T-helper 2 cell treated with Interferon-gamma antibody and Interleukin-4, amounts not matched to agents 5 μg/mL and 100 μg/mL, for 36 hours (primary cell): ENCODE results near the gene NIM1K.
"Not testable (repeated sequence)": the region's sequence is repeated elsewhere in the genome, so short reads cannot be mapped to it uniquely, and the experiment has no call there.

Experiments
- DNase-seq: peaks from one replicate; pipeline ENCODE4 v3.0.0; 2021; ENCODE audit warnings: low spot score
- H3K27ac Mint-ChIP-seq: one replicate; pipeline ENCODE4 v1.8.0; 2021; ENCODE audit warnings: mild to moderate bottlenecking, mixed read lengths
- H3K27me3 Mint-ChIP-seq: one replicate; pipeline ENCODE4 v1.8.0; 2021; ENCODE audit warnings: low read depth, mixed read lengths
- H3K36me3 Mint-ChIP-seq: one replicate; pipeline ENCODE4 v1.8.0; 2021; ENCODE audit warnings: low read depth, mixed read lengths
- H3K4me1 Mint-ChIP-seq: one replicate; pipeline ENCODE4 v1.8.0; 2021; ENCODE audit warnings: low read depth, mixed read lengths
- H3K4me3 Mint-ChIP-seq: one replicate; pipeline ENCODE4 v1.8.0; 2022; ENCODE audit warnings: mild to moderate bottlenecking, moderate library complexity, mixed read lengths
- H3K9me3 Mint-ChIP-seq: one replicate; pipeline ENCODE4 v1.8.0; 2021; ENCODE audit warnings: mixed read lengths

The NIM1K gene

DNA sequence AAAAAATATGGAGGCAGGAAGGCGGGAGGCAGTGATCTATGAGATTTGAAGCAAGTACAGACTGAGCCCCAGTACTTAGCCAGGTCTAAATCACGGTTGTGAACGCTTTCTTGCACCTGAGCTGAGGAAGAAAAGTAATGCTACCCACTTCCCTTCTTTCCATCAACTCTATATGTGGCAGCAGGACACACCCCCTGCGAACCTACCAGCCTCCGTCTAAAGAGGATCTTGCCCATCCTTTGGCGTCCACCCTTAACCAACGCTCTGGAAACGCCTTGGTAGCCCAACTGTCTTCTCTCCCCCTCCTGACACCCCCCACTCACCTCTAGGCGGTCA is 120.6 kb downstream of the NIM1K start:
- Mint-ChIP-seq H3K4me3 (peak overlapping the region; percentile 96), H3K4me1 (peaks cover 65% of the 10 kb centered on the region), H3K27me3 (no peaks in the 10 kb centered on the region), H3K36me3 (peaks cover 31% of the 10 kb centered on the region), H3K27ac (peak overlapping the region; percentile 99), H3K9me3 (peaks cover 19% of the 10 kb centered on the region)
- DNase-seq: no peak

DNA sequence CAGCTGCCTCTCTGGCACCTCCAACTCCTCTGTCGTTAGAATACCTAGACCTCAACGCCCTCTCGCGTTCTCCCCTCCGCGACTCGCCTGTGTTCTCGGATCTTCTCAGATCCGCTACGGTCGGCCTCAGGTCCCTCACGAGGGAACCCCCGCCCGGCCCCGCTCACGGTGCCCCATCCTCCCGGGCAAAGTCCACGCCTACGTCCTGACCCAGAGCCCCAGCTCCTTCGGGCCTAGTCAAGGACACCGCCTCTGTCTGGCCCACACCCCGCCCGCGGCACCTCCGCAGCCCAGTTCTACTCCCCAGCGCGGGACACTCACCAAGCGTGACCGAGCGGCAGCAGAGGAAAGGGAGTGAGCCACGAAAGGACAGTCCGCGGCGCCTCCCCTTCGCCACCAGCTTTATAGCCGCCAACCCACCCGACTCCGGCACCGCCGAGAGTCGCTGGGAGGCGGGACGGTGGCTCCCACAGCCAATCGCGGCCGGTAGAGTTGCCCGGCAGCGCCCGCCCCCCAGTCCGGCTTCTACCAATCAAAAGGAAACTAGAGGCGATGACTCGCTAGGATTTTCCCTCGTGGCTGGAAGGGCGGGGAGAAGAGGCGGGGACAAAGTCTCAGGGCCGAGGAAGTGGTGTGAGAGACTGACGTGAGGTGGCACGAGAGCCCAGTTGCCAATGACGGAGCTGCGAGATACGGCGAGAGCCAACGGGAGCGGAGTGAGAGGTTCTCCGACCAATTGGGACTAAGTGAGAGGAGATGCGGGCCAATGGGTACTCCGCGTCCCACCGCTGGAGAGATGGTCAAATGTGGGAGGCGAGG is 121.2 kb downstream of the NIM1K start, which contains the start of gene HMGCS1:
Gene HMGCS1 (minus strand): TSS at position 378 of the 819 bp plus-strand sequence. CDS start 14,447 bp downstream, outside the sequence.
- Mint-ChIP-seq H3K4me3 (peak within 1 kb of the TSS; percentile 96), H3K27me3 (no peaks in the 10 kb centered on the region), H3K36me3 (peaks cover 29% of the 10 kb centered on the region), H3K27ac (peak within 1 kb of the TSS; percentile 99), H3K4me1 (peaks cover 59% of the 10 kb centered on the region), H3K9me3 (peaks cover 19% of the 10 kb centered on the region)
- peak; percentile 99 for DNase-seq

DNA sequence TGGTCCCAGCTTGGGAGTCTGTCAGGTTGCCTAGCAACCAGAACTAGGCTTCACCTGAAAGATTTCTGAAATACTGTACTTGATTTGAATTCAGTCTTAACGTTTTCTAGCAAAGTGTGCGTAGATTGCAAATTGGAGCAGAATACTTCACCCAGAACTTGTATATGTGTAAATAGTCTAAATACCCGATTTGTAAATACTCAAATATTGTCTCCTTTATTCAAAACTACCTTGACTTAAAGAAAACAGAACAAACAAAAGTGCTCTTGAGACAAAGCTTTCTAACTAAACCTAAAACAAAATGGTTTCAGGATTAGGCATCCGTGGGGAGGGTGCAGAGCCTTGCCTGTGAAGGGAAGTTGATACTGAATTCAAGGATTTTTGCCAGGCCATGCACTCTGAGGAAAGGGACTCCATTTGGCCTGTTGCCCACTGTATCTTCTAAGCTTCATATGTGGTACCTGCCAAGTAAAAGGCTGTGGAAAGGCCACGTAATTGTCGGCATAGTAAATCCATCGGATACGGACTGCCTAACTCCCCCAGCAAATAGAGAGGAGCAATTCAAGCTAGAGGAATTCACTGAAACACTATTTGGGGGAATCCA is 121.9 kb downstream of the NIM1K start:
- Mint-ChIP-seq H3K4me3 (peak overlapping the region; percentile 96), H3K36me3 (peaks cover 29% of the 10 kb centered on the region), H3K9me3 (peaks cover 19% of the 10 kb centered on the region), H3K27ac (peak overlapping the region; percentile 99), H3K4me1 (peaks cover 55% of the 10 kb centered on the region), H3K27me3 (no peaks in the 10 kb centered on the region)
- DNase-seq: no peak

DNA sequence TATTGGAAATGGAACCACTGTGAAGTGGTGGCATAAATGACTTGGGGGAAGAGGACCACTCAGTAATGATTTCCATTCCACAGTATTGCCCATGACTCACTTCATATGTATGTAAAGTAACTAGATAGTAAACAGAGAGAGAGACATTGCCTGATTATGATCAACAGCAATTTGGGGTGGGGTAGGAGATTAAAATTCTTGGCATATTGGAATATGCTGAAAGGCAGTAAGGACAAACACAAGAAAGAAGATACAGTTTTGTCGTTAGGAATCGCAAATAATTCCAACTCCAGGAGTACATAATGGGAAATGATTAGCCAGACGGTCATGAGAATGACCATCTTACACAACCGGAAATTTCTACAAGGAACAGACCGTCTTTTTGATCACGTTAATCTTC is 122.7 kb downstream of the NIM1K start:
- Mint-ChIP-seq H3K9me3 (peaks cover 19% of the 10 kb centered on the region), H3K4me1 (peaks cover 48% of the 10 kb centered on the region), H3K27me3 (no peaks in the 10 kb centered on the region), H3K36me3 (peaks cover 25% of the 10 kb centered on the region), H3K27ac (peak overlapping the region; percentile 99), H3K4me3 (peak overlapping the region; percentile 0)
- DNase-seq: no peak

DNA sequence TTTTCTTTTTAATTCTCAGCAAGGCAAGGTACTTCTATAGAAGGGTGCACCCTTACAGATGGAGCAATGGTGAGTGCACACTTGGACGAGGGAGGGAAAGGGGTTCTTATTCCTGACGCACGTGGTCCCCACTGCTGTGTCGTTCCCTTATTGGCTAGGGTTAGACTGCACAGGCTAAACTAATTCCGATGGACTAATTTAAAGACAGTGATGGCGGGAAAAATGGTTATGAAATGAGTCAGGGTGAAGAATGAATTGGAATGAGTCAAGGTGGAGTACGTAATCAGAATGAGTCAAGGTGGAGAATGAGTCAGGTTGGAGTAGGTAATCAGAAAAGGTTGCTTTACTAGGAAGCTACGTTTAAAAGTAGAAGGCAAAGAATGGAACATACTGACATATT is 123.2 kb downstream of the NIM1K start:
- Mint-ChIP-seq H3K27ac (peak overlapping the region; percentile 99), H3K4me1 (peaks cover 43% of the 10 kb centered on the region), H3K36me3 (peaks cover 25% of the 10 kb centered on the region), H3K9me3 (peaks cover 19% of the 10 kb centered on the region), H3K27me3 (no peaks in the 10 kb centered on the region), H3K4me3 (peak overlapping the region; percentile 5)
- peak; percentile 58 for DNase-seq

DNA sequence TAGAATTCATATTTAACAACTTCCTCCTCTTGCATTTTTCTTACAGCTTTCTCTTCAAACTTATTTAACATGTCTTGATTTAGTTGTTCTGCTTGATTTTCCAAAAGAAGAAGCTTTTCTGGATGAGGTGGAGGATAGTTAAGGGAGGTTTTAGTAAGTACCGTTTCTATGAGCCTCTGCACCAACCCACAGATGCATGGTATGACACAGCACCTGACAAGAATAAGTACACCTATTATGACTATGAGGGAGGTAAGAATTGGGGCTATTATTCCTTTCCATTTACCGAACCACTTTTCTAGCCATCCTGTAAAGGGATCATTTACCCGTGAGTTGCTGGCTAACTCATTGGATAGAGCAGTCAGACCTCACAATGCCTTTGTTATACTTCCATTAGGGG is 123.7 kb downstream of the NIM1K start:
- Mint-ChIP-seq H3K9me3 (peaks cover 19% of the 10 kb centered on the region), H3K27me3 (no peaks in the 10 kb centered on the region), H3K36me3 (peaks cover 23% of the 10 kb centered on the region), H3K4me1 (peaks cover 40% of the 10 kb centered on the region), H3K4me3 (no peak overlapping the region), H3K27ac (peak overlapping the region; percentile 99)
- DNase-seq: peak; percentile 42

DNA sequence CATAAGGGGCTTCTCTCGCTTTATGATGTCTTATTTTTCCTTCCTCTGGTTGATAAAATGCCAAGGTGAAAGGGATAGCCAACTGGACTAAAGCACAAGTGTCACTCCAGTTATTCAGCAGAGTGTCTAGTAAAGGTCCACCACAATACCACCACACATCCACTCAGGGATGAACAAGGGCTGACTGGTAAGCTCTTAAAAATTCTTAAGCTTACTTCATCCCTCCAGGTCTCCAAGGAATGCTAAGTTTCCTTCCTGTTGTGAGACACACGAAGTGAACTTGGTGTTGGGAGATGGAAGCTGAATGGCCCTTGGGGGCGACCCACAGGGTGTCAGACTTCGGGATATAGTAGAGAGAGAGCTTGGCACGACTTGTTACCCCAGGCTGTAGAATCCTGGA is 124.4 kb downstream of the NIM1K start:
- peaks cover 19% of the 10 kb centered on the region for H3K9me3 Mint-ChIP-seq
- DNase-seq: no peak
- no peaks in the 10 kb centered on the region for H3K27me3 Mint-ChIP-seq
- H3K4me3 Mint-ChIP-seq: no peak overlapping the region
- H3K27ac Mint-ChIP-seq: no peak overlapping the region
- H3K4me1 Mint-ChIP-seq: peaks cover 34% of the 10 kb centered on the region
- peaks cover 18% of the 10 kb centered on the region for H3K36me3 Mint-ChIP-seq

DNA sequence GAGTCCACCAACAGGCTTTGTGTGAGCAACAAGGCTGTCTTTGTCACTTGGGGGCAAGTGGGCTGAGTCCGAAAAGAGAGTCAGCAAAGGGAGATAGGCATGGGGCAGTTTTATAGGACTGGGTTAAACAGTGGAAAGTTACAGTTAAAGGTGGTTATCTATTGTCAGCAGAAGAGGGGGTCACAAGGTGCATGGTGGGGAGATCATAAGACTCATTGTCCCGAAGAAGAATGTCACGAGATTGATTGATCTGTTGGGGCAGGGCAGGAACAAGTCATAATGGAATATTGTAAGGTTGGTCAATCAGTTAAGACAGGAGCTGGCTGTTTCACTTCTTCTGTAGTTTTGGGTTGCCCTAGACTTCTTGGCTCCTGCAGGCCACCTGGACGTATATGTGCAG is 128.8 kb downstream of the NIM1K start:
- Mint-ChIP-seq H3K9me3 (peaks cover 8% of the 10 kb centered on the region), H3K36me3 (peaks cover 2% of the 10 kb centered on the region), H3K27ac (no peak overlapping the region), H3K4me3 (no peak overlapping the region), H3K27me3 (peaks cover 3% of the 10 kb centered on the region), H3K4me1 (no peaks in the 10 kb centered on the region)
- no peak for DNase-seq

DNA sequence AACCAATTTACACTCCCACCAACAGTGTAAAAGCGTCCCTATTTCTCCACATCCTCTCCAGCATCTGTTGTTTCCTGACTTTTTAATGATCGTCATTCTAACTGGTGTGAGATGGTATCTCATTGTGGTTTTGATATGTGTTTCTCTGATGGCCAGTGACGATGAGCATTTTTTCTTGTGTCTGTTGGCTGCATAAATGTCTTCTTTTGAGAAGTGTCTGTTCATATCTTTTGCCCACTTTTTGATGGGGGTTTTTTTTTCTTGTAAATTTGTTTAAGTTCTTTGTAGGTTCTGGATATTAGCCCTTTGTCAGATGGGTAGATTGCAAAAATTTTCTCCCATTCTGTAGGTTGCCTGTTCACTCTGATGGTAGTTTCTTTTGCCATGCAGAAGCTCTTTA is 131.5 kb downstream of the NIM1K start:
- H3K9me3 Mint-ChIP-seq: peaks cover 12% of the 10 kb centered on the region
- not testable (repeated sequence) for H3K4me3 Mint-ChIP-seq, H3K4me1 Mint-ChIP-seq, H3K27me3 Mint-ChIP-seq, H3K27ac Mint-ChIP-seq, H3K36me3 Mint-ChIP-seq, DNase-seq

DNA sequence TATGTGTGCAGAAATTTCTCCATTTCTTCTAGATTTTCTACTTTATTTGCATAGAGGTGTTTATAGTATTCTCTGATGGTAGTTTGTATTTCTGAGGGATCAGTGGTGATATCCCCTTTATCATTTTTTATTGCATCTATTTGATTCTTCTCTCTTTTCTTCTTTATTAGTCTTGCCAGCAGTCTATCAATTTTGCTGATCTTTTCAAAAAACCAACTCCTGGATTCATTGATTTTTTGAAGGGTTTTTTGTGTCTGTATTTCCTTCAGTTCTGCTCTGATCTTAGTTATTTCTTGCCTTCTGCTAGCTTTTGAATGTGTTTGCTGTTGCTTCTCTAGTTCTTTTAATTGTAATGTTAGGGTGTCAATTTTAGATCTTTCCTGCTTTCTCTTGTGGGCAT is 133.6 kb downstream of the NIM1K start:
- H3K27ac Mint-ChIP-seq, DNase-seq, H3K4me3 Mint-ChIP-seq, H3K27me3 Mint-ChIP-seq, H3K4me1 Mint-ChIP-seq, H3K36me3 Mint-ChIP-seq: not testable (repeated sequence)
- H3K9me3 Mint-ChIP-seq: peaks cover 12% of the 10 kb centered on the region
